ENCODE data around the gene GCNT1.

DNA sequence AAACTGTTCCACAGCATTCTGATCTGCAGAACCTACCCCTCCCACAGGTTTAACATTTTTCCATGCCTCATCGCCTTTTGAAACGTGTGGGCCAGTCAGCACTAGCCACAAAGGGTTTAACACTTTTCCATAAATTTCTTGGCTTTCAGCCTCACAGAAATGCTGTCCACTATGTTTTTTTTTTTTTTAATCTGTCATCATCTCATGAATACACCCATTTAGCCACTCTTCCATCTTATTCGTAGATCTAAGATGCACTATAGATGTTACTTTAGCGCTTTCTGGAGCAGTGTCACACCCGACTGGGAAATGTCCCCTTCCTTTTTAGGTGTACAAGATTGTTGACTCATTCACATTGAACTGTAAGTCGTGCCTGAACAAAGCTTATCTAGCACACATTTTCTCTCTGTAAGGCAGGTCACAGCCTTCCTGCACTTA, 62.3 kb downstream of the GCNT1 start:
- TF ChIP-seq, protein P1, sequence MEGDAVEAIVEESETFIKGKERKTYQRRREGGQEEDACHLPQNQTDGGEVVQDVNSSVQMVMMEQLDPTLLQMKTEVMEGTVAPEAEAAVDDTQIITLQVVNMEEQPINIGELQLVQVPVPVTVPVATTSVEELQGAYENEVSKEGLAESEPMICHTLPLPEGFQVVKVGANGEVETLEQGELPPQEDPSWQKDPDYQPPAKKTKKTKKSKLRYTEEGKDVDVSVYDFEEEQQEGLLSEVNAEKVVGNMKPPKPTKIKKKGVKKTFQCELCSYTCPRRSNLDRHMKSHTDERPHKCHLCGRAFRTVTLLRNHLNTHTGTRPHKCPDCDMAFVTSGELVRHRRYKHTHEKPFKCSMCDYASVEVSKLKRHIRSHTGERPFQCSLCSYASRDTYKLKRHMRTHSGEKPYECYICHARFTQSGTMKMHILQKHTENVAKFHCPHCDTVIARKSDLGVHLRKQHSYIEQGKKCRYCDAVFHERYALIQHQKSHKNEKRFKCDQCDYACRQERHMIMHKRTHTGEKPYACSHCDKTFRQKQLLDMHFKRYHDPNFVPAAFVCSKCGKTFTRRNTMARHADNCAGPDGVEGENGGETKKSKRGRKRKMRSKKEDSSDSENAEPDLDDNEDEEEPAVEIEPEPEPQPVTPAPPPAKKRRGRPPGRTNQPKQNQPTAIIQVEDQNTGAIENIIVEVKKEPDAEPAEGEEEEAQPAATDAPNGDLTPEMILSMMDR (IDR thresholded peaks at IDR 0.05), result no peak
- TF ChIP-seq POLR2A (IDR thresholded peaks at IDR 0.05), result no peak
